Kidney epithelial cell (primary cell): ENCODE results near the gene CX3CL1. TPM values are rescaled to one million over a fixed set of nuclear protein-coding genes. Genes with fewer than 3 reads are reported as not detected.
A peak's percentile ranks its signal among the peaks of the same experiment; 100 is the strongest.

Source experiments
- DNase-seq: peaks from one replicate; pipeline ENCODE4 v3.0.0-alpha.2; 2010; ENCODE audit warnings: low read depth
- H3K27me3 ChIP-seq: 2 replicates; pipeline ENCODE4 v1.6.0; 2011; ENCODE audit warnings: low read length; ENCODE audit not compliant: control insufficient read depth, insufficient read depth
- H3K36me3 ChIP-seq: 2 replicates; pipeline ENCODE4 v1.5.1; 2011; ENCODE audit warnings: low read length; ENCODE audit not compliant: control insufficient read depth, insufficient read depth
- H3K4me3 ChIP-seq: 2 replicates; pipeline ENCODE4 v1.5.1; 2011; ENCODE audit warnings: low read depth, mild to moderate bottlenecking, control low read depth, low read length
- total RNA-seq: library from RNA; depleted of rRNA; stranded (reverse); fragments of >200 nt; gene quantifications from 2 replicates; pipeline ENCODE4 v1.2.3, GENCODE V29; 2015
- TF ChIP-seq, protein P1 (sequence below): IDR thresholded peaks from 2 replicates; pipeline ENCODE4 v1.5.1; 2011; ENCODE audit warnings: mild to moderate bottlenecking, moderate library complexity, low read length, control low read depth, inconsistent platforms; ENCODE audit not compliant: insufficient read depth, poor library complexity, severe bottlenecking

The CX3CL1 gene
- total RNA-seq, 1 donor from 2014 or later, result 24.8 TPM

DNA sequence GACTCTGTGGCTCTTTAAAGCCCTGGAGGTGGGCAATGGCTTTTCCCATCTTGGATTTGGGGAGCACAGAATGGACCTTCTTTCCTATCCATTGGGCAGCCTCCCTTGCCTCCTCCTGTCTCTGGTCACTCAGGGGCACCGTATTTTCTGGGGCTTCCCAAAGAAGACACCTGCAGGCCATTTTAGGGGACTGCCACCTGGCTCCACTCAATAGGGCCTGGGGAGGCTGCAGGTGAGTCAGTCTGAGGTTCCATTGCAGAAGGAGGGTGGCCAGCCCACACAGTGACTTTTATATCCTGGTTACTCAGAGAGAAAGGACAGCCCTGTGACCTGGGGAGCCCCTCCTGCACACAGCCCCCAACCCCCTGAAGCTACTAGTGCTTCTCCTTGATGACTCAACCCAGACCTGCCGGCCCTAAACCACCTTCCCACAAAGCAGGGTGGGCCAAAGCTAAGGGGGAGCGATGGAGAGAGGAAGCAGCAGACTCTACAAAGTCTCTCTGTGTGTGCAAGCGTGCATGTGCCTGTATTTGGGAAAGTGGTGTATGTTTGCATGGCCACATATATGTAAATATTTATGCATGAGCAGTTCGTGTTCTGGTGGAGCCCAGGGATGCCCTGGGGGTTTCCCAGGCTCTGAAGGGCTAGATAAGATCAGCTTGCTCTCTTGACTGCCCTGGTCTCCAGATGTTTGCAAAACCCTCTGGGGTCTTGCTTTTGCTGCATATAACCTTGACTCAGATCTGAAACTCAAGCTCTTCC is 5.0 kb downstream of the CX3CL1 start:
- Histone ChIP-seq H3K36me3 (no peaks in the 10 kb centered on the region), H3K27me3 (no peaks in the 10 kb centered on the region), H3K4me3 (no peak overlapping the region)
- TF ChIP-seq, protein P1, sequence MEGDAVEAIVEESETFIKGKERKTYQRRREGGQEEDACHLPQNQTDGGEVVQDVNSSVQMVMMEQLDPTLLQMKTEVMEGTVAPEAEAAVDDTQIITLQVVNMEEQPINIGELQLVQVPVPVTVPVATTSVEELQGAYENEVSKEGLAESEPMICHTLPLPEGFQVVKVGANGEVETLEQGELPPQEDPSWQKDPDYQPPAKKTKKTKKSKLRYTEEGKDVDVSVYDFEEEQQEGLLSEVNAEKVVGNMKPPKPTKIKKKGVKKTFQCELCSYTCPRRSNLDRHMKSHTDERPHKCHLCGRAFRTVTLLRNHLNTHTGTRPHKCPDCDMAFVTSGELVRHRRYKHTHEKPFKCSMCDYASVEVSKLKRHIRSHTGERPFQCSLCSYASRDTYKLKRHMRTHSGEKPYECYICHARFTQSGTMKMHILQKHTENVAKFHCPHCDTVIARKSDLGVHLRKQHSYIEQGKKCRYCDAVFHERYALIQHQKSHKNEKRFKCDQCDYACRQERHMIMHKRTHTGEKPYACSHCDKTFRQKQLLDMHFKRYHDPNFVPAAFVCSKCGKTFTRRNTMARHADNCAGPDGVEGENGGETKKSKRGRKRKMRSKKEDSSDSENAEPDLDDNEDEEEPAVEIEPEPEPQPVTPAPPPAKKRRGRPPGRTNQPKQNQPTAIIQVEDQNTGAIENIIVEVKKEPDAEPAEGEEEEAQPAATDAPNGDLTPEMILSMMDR, result peak; percentile 17
- no peak for DNase-seq

DNA sequence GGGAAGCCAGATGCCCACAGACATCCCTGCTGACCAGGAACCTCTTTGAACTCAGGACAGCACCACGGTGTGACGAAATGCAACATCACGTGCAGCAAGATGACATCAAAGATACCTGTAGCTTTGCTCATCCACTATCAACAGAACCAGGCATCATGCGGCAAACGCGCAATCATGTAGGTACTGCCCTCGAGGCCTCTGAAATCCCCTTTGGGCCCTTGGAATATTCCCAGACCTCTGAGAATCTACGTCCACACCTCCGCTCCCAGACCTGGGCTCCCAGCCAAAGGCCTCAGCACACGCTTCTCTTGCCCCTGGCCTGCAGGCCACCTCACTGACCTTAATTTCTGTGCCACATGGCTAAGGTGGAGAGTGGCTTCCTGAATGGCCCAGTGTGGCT is 7.3 kb downstream of the CX3CL1 start:
- no peaks in the 10 kb centered on the region for H3K27me3 ChIP-seq
- no peak for DNase-seq
- H3K36me3 ChIP-seq, result no peaks in the 10 kb centered on the region
- H3K4me3 ChIP-seq, result no peak overlapping the region
- TF ChIP-seq, protein P1, result no peak

DNA sequence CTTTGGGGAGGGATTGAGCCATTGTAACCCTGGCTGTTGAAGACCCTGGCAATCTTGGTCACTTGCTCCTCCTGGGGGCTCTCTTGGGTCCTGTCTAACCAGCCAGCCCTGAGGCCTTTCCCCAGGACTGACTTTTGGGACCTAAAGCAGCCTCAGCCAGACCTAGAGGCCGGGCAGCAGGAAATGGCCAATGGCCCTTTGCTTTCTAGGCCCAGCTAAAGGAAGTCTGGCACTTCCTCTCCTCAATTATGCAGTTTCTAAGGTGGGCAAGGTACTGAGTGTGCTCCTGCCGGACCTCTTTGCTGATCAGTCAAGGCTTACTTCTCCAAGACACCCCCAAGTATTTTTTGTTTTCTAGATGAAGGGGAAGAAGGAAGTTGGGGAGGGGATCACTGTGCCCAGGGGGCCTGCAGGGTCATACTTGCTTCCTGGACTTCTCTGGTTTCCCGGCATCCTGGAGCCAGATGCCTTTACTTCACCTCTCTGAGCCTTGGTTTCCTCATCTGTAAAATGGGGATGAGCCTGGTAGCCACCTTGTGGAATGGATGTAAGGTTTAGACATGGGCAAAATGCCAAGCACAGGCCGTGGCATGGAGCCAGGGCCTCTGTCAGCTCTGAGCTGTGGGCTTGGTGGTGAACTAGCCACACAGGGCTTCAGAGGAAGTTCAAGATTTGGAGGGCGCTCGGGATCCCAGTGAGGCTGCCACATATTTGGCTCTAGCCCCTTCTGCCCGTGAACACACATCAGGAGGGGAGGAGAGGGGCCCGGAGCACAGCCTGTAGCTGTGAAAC is 8.6 kb downstream of the CX3CL1 start:
- Histone ChIP-seq H3K36me3 (no peaks in the 10 kb centered on the region), H3K27me3 (no peaks in the 10 kb centered on the region), H3K4me3 (no peak overlapping the region)
- DNase-seq, result no peak
- TF ChIP-seq, protein P1, result no peak

DNA sequence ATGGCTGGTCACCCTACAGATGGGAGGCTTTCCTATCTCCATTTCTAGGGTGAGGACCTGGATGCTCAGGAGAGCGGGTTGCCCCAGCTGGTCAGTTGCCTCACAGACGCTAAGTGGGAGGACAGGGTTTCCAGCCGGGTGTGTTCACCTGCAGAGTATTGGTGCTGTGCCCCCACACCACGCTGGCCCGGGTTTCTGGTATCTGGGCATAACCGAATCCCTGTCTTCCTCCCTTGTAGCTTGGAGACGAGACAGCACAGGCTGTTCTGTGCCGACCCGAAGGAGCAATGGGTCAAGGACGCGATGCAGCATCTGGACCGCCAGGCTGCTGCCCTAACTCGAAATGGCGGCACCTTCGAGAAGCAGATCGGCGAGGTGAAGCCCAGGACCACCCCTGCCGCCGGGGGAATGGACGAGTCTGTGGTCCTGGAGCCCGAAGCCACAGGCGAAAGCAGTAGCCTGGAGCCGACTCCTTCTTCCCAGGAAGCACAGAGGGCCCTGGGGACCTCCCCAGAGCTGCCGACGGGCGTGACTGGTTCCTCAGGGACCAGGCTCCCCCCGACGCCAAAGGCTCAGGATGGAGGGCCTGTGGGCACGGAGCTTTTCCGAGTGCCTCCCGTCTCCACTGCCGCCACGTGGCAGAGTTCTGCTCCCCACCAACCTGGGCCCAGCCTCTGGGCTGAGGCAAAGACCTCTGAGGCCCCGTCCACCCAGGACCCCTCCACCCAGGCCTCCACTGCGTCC is 9.7 kb downstream of the CX3CL1 start:
- H3K4me3 ChIP-seq, result no peak overlapping the region
- TF ChIP-seq, protein P1, result no peak

DNA sequence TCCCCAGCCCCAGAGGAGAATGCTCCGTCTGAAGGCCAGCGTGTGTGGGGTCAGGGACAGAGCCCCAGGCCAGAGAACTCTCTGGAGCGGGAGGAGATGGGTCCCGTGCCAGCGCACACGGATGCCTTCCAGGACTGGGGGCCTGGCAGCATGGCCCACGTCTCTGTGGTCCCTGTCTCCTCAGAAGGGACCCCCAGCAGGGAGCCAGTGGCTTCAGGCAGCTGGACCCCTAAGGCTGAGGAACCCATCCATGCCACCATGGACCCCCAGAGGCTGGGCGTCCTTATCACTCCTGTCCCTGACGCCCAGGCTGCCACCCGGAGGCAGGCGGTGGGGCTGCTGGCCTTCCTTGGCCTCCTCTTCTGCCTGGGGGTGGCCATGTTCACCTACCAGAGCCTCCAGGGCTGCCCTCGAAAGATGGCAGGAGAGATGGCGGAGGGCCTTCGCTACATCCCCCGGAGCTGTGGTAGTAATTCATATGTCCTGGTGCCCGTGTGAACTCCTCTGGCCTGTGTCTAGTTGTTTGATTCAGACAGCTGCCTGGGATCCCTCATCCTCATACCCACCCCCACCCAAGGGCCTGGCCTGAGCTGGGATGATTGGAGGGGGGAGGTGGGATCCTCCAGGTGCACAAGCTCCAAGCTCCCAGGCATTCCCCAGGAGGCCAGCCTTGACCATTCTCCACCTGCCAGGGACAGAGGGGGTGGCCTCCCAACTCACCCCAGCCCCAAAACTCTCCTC is 10.4 kb downstream of the CX3CL1 start:
- H3K36me3 ChIP-seq, result no peaks in the 10 kb centered on the region
- TF ChIP-seq, protein P1, result no peak
- no peak overlapping the region for H3K4me3 ChIP-seq
- no peaks in the 10 kb centered on the region for H3K27me3 ChIP-seq
- DNase-seq, result no peak

More for the DNA sequence above, 9.7 kb downstream of the CX3CL1 start:
- no peak for DNase-seq
- Histone ChIP-seq H3K36me3 (no peaks in the 10 kb centered on the region), H3K27me3 (no peaks in the 10 kb centered on the region)
